Liver (tissue), 9 donors: ENCODE results near the gene BACH2. TPM values are rescaled to one million over a fixed set of nuclear protein-coding genes. Genes with fewer than 3 reads are reported as not detected.

Experiments
- DNase-seq: peaks from one replicate; pipeline ENCODE4 v3.0.0-alpha.2; 2017; ENCODE audit warnings: low spot score
- H3K27ac ChIP-seq, 2 donors: one replicate each; pipeline ENCODE4 v1.7.0; 2013; ENCODE audit warnings: inconsistent platforms in 2 of 2, low read length in 2 of 2, control low read depth in 1 of 2, low read depth in 1 of 2, mild to moderate bottlenecking in 1 of 2
- H3K27me3 ChIP-seq, 4 donors: one replicate each; pipeline versions ENCODE4 v1.6.1 to v1.7.0; 2013; ENCODE audit warnings: low read length in 3 of 4, inconsistent platforms in 1 of 4, mild to moderate bottlenecking in 1 of 4, moderate library complexity in 1 of 4; ENCODE audit not compliant: control insufficient read depth in 4 of 4, insufficient read depth in 4 of 4
- H3K36me3 ChIP-seq, 4 donors: one replicate each; pipeline versions ENCODE4 v1.6.1 to v1.7.0; 2013; ENCODE audit warnings: low read length in 3 of 4, mild to moderate bottlenecking in 3 of 4, low read depth in 1 of 4, moderate library complexity in 1 of 4; ENCODE audit not compliant: control insufficient read depth in 4 of 4, insufficient read depth in 3 of 4
- H3K4me1 ChIP-seq, 4 donors: one replicate each; pipeline versions ENCODE4 v1.6.1 to v1.7.0; 2013; ENCODE audit warnings: low read length in 3 of 4, mild to moderate bottlenecking in 3 of 4, moderate library complexity in 1 of 4; ENCODE audit not compliant: control insufficient read depth in 4 of 4, insufficient read depth in 4 of 4
- H3K4me3 ChIP-seq, 3 donors: one replicate each; pipeline versions ENCODE4 v1.6.1 to v1.7.0; 2013; ENCODE audit warnings: low read length in 3 of 3, control low read depth in 1 of 3, low read depth in 1 of 3, mild to moderate bottlenecking in 1 of 3
- H3K9ac ChIP-seq, 2 donors: one replicate each; pipeline ENCODE4 v1.7.0; 2013; ENCODE audit warnings: low read length in 2 of 2, mild to moderate bottlenecking in 2 of 2, moderate library complexity in 2 of 2, control low read depth in 1 of 2, low read depth in 1 of 2
- H3K9me3 ChIP-seq, 4 donors: one replicate each; pipeline versions ENCODE4 v1.6.1 to v1.7.0; 2013; ENCODE audit warnings: low read length in 3 of 4; ENCODE audit not compliant: control insufficient read depth in 4 of 4
- FOXA1 ChIP-seq: IDR thresholded peaks from 2 replicates; pipeline ENCODE4 v1.6.1; 2016; ENCODE audit warnings: antibody characterized with exemption
- FOXA2 ChIP-seq: IDR thresholded peaks from 2 replicates; pipeline ENCODE4 v1.6.1; 2016; ENCODE audit warnings: antibody characterized with exemption
- GABPA ChIP-seq, 2 donors: IDR thresholded peaks in 1 of 2; conservative IDR thresholded peaks in 1 of 2; 2 replicates each; pipeline ENCODE4 v1.6.1; 2016; ENCODE audit warnings: antibody characterized with exemption in 2 of 2, mild to moderate bottlenecking in 1 of 2, moderate library complexity in 1 of 2
- HNF4A ChIP-seq, 2 donors: conservative IDR thresholded peaks; 2 replicates each; pipeline ENCODE4 v1.6.1; 2016; ENCODE audit warnings: antibody characterized with exemption in 2 of 2, mild to moderate bottlenecking in 2 of 2
- HNF4G ChIP-seq: IDR thresholded peaks from 2 replicates; pipeline ENCODE4 v1.6.1; 2016; ENCODE audit warnings: antibody characterized with exemption
- JUND ChIP-seq, 2 donors: IDR thresholded peaks; 2 replicates each; pipeline ENCODE4 v1.6.1; 2016; ENCODE audit warnings: antibody characterized with exemption in 2 of 2
- NR2F2 ChIP-seq: IDR thresholded peaks from 2 replicates; pipeline ENCODE4 v1.6.1; 2016; ENCODE audit warnings: antibody characterized with exemption
- RAD21 ChIP-seq, 2 donors: IDR thresholded peaks; 2 replicates each; pipeline ENCODE4 v1.6.1; 2016; ENCODE audit warnings: antibody characterized with exemption in 2 of 2, mild to moderate bottlenecking in 2 of 2
- RXRA ChIP-seq, 2 donors: IDR thresholded peaks; 2 replicates each; pipeline ENCODE4 v1.6.1; 2017 to 2018; ENCODE audit warnings: antibody characterized with exemption in 2 of 2, mild to moderate bottlenecking in 1 of 2
- SP1 ChIP-seq: IDR thresholded peaks from 2 replicates; pipeline ENCODE4 v1.6.1; 2018; ENCODE audit warnings: antibody characterized with exemption, mild to moderate bottlenecking
- ZBTB33 ChIP-seq: IDR thresholded peaks from 2 replicates; pipeline ENCODE4 v1.6.1; 2016; ENCODE audit warnings: antibody characterized with exemption
- WGBS: extraction: QIAGEN DNeasy Blood & Tissue Kit; methylation state at CpG from one replicate; pipeline ENCODE4 v1.1.7; 2013; 5-methylcytosine and 5-hydroxymethylcytosine counted together
- polyA plus RNA-seq, 2 donors: library from polyadenylated mRNA; stranded (reverse) in 1 of 2; unstranded in 1 of 2; fragments of 200-250 nt in 1 of 2; fragments of >200 nt in 1 of 2; fragmentation: Nextera tagmentation in 1 of 2; extraction: Ambion mirVana in 1 of 2; gene quantifications; one replicate each; pipeline versions ENCODE4 v1.2.1 to v1.2.3, GENCODE V29; 2013 to 2015
- total RNA-seq, 2 donors: library from RNA; depleted of rRNA; stranded (reverse); fragments of >200 nt; gene quantifications; one replicate each; pipeline ENCODE4 v1.2.3, GENCODE V29; 2014
- TF ChIP-seq, protein P1 (sequence below): IDR thresholded peaks from 2 replicates; pipeline ENCODE4 v1.6.1; 2016; ENCODE audit warnings: antibody characterized with exemption
- TF ChIP-seq, protein P2 (sequence below): IDR thresholded peaks from 2 replicates; pipeline ENCODE4 v1.6.1; 2016; ENCODE audit warnings: antibody characterized with exemption
- donor health status: healthy.
- donor health status: healthy.
- donor health status: healthy.
- donor health status: healthy.
- donor health status: healthy.

The BACH2 gene
- total and polyA plus RNA-seq, 4 donors: 1.9 to 3.7 (median 1.9) TPM

GRCh38 chr6:90186637-90187371 lies 109.8 kb downstream of the BACH2 start:
- no peaks in the 10 kb centered on the region for H3K27me3 ChIP-seq
- 59% methylated on average over 8 of the region's 8 CpGs for WGBS

DNA sequence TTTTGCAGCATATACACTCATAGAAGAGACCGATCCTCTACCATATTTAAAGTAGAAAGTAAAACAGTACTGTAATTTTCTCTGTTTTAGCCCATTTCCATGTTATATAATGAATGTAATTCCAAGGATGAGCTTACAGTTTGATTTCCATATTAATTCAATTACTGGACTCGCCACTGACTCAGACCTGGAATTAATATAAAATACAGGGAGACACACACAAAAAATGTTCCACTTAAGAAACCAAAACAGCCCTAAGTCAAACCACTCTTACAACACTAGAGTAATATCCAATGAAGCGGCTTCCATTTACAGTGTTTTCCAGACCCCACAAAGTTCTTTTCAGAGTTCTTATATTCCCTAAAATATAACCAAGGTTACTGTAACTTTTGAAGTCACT lies 110.6 kb downstream of the BACH2 start:
- H3K9ac ChIP-seq: no peak overlapping the region
- H3K4me1 ChIP-seq: peaks cover 0 to 32% (median 21%) of the 10 kb centered on the region in 4 donors
- H3K27me3 ChIP-seq: no peaks in the 10 kb centered on the region
- WGBS: 97% methylated on average over 3 of the region's 3 CpGs
- no peak for DNase-seq
- H3K27ac ChIP-seq: no peak overlapping the region
- H3K4me3 ChIP-seq: no peak overlapping the region
- no peaks in the 10 kb centered on the region for H3K9me3 ChIP-seq
- no peak for TF ChIP-seq FOXA1
- TF ChIP-seq HNF4G: no peak
- no peak for TF ChIP-seq HNF4A (conservative IDR thresholded peaks at IDR 0.05)
- no peaks in the 10 kb centered on the region for H3K36me3 ChIP-seq

More at GRCh38 chr6:90186637-90187371, 109.8 kb downstream of the BACH2 start:
- Histone ChIP-seq H3K4me3 (no peak overlapping the region), H3K9me3 (no peaks in the 10 kb centered on the region), H3K36me3 (no peaks in the 10 kb centered on the region), H3K4me1 (peaks cover 0 to 32% (median 21%) of the 10 kb centered on the region in 4 donors), H3K9ac (no peak overlapping the region), H3K27ac (peak overlapping the region in 1 of 2 donors; percentile 70)
- no peak for TF ChIP-seq FOXA2
- no peak for TF ChIP-seq GABPA (IDR thresholded peaks at IDR 0.05 in 1 of 2, conservative IDR thresholded peaks at IDR 0.05 in 1 of 2)
- TF ChIP-seq RXRA (IDR thresholded peaks at IDR 0.05): peak; percentile 16 to 39
- TF ChIP-seq HNF4A (conservative IDR thresholded peaks at IDR 0.05): peak; percentile 81 to 90
- no peak for DNase-seq

DNA sequence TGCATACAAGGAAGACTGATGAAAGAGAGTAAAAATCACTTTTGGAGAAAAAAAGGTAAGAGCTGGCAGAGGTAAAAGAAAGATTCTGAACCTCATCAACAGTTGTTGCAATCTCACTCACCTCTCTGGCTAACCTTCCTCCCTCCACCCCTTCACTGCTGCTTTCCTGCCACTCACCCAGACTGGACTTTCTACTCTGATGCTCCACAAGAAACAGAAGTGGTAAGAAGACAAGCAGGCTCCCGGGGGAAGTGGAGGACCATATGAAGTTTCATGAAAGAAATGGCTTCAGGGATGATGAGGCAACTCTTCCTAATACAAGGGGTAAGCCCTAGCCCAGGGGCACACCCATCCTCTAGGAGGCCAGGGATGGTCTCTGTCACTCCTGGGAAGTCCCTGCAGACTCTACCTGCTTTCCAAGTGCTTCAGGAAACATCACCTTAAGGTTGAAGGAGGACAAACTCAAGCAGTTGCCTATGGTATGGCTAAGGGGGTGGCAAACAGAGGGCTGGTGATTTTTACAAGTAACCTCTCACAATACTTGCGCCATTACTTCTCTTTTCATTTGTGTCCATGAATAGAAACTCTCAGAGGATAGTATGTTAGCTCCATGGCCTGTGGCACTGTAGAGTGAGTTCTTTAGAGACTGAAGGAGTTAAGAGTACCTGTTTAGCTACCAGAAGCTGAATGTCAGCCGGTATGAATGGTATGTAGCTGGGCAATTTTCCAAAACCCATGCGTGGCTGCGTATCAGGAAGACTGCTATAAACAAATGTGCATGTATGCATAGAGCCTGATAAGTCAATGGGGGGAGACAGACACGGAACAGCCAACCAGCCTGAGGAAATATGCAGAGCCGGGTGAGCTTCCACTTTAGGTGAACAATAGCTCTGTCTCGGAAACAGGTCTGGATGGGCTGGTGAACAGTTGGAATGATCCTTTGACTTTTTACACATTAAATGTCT lies 112.0 kb downstream of the BACH2 start:
- Histone ChIP-seq H3K4me1 (peaks cover 0 to 32% (median 21%) of the 10 kb centered on the region in 4 donors), H3K36me3 (no peaks in the 10 kb centered on the region), H3K4me3 (no peak overlapping the region), H3K27ac (no peak overlapping the region), H3K9ac (no peak overlapping the region), H3K9me3 (no peaks in the 10 kb centered on the region), H3K27me3 (no peaks in the 10 kb centered on the region)
- 74% methylated on average over 8 of the region's 8 CpGs for WGBS
- DNase-seq: peak; percentile 54
- TF ChIP-seq RXRA (IDR thresholded peaks at IDR 0.05) (no peak), HNF4A (conservative IDR thresholded peaks at IDR 0.05) (peak in 1 of 2 donors; percentile 10), HNF4G (no peak), JUND (IDR thresholded peaks at IDR 0.05) (no peak)

DNA sequence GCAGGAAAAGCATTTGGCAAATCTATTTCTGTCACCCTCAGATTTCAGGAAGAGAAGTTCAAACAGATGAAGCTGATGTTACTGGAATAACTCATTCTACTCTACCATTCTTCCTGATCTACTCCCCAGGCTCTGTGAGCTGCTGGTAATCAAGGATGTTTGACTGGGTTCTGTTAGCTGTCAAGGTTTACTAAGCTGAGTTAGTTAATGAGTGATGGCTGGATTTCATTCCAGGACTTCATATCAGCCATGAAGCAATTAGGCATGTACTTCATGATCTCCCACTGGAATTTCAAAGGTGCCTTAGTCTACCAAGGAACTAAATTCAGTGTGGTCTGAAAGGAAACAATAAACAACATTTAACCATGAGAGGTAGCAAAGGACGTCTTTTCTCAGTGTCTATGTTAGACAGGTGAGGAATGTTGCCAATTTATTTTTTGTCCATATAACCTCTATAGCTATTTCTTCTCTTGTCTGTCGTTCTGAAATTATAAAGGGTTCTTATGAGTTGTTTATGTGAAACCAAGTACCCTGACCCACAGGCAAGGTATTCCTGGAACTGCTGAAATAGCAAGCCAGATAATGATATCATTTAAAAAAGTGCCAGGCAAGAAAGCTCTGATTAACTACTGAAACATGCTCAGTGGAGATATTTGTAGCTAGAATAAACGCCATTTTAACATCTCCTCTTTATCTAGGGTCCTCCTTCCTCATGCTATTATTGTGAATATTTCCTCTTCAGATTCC lies 112.9 kb downstream of the BACH2 start:
- Histone ChIP-seq H3K27ac (peak overlapping the region; percentile 9 to 15), H3K36me3 (no peaks in the 10 kb centered on the region), H3K4me3 (no peak overlapping the region), H3K9me3 (no peaks in the 10 kb centered on the region), H3K4me1 (peaks cover 0 to 32% (median 21%) of the 10 kb centered on the region in 4 donors), H3K27me3 (no peaks in the 10 kb centered on the region), H3K9ac (no peak overlapping the region)
- DNase-seq: no peak
- 43% methylated on average over 3 of the region's 3 CpGs for WGBS
- TF ChIP-seq HNF4A (conservative IDR thresholded peaks at IDR 0.05): peak; percentile 39 to 41
- TF ChIP-seq, protein P1, sequence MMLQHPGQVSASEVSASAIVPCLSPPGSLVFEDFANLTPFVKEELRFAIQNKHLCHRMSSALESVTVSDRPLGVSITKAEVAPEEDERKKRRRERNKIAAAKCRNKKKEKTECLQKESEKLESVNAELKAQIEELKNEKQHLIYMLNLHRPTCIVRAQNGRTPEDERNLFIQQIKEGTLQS: no peak
- no peak for TF ChIP-seq ZBTB33
- TF ChIP-seq, protein P2, sequence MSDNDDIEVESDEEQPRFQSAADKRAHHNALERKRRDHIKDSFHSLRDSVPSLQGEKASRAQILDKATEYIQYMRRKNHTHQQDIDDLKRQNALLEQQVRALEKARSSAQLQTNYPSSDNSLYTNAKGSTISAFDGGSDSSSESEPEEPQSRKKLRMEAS: peak; percentile 31
- peak; percentile 53 for TF ChIP-seq SP1
- no peak for TF ChIP-seq GABPA (IDR thresholded peaks at IDR 0.05 in 1 of 2, conservative IDR thresholded peaks at IDR 0.05 in 1 of 2)
- peak; percentile 38 to 43 for TF ChIP-seq RAD21 (IDR thresholded peaks at IDR 0.05)
- TF ChIP-seq NR2F2: no peak
